HepG2 (cell line): ENCODE data around the gene MBTPS2. TPM values are rescaled to one million over a fixed set of nuclear protein-coding genes. Genes with fewer than 3 reads are reported as not detected.

ENCODE experiments used
- ATAC-seq: fragments of 200-7000 bp; cut with Tn5 transposase; 3 replicates; pipeline ENCODE4 v1.9.1; 2020; ENCODE audit warnings: mild to moderate bottlenecking, moderate library complexity
- BruUV-seq: library from RNA; stranded (reverse); fragments of 400-500 nt; replicated peaks from 2 replicates; lab custom pipeline; 2021; lab: Mats Ljungman, UMichigan
- CTCF ChIA-PET: fragments of 300-600 bp; formaldehyde crosslinking; extraction: SDS; loops from one replicate; lab custom pipeline; 2021; ENCODE audit warnings: low total read pairs, inconsistent platforms, low intra/inter-chr PET ratio; lab: Yijun Ruan, JAX
- POLR2A ChIA-PET: fragments of 350-600 bp; sonication (Branson Sonifier 250); formaldehyde crosslinking; loops from one replicate; lab custom pipeline; 2020; ENCODE audit warnings: antibody characterized with exemption, inconsistent platforms; lab: Yijun Ruan, JAX
- DNase-seq: peaks from one replicate; pipeline ENCODE4 v3.0.0-alpha.2; 2015; ENCODE audit warnings: low spot score
- FAIRE-seq: peaks from 3 replicates; lab custom pipeline; 2011; peaks lifted over from hg19 to GRCh38; lab: Jason Lieb, UNC
- H2AFZ ChIP-seq: one replicate; pipeline ENCODE4 v1.6.1; 2011; ENCODE audit warnings: low read length, inconsistent platforms
- H3K27ac ChIP-seq: fragments of 300-600 bp; 3 replicates; pipeline ENCODE4 v1.8.0; 2011; ENCODE audit warnings: mixed run types, mild to moderate bottlenecking, mixed read lengths, low read length, inconsistent platforms; ENCODE audit not compliant: insufficient read depth; ENCODE audit errors: extremely low read length
- H3K27me3 ChIP-seq, 2 experiments: fragments of 200-600 bp in 1 of 2; 2 replicates in 1 of 2; 3 replicates in 1 of 2; pipeline versions ENCODE4 v1.6.0 to v1.8.0; 2011; ENCODE audit warnings: low read length in 2 of 2, mild to moderate bottlenecking in 2 of 2, moderate library complexity in 2 of 2, inconsistent platforms in 1 of 2; ENCODE audit not compliant: insufficient read depth in 2 of 2, control insufficient read depth in 1 of 2
- H3K36me3 ChIP-seq, 2 experiments: fragments of 200-600 bp in 1 of 2; replicated peaks in 1 of 2; 2 replicates in 1 of 2; 3 replicates in 1 of 2; pipeline versions ENCODE4 v1.5.1 to v1.8.0; 2011; ENCODE audit warnings: low read length in 2 of 2, inconsistent platforms in 1 of 2; ENCODE audit not compliant: insufficient read depth in 2 of 2, control insufficient read depth in 1 of 2
- H3K4me1 ChIP-seq: 2 replicates; pipeline ENCODE4 v1.5.1; 2012; ENCODE audit warnings: low read length, inconsistent platforms; ENCODE audit not compliant: insufficient read depth
- H3K4me2 ChIP-seq: 2 replicates; pipeline ENCODE4 v1.6.0; 2011; ENCODE audit warnings: low read depth, low read length, inconsistent platforms
- H3K4me3 ChIP-seq, 3 experiments: fragments of 200-600 bp in 1 of 3; sonication (generic), shearing (Covaris generic) in 1 of 3; replicated peaks in 1 of 3; 2 replicates each; pipeline ENCODE4 v1.5.1; 2011 to 2016; ENCODE audit warnings: low read length in 3 of 3, inconsistent platforms in 2 of 3, low read depth in 2 of 3, mild to moderate bottlenecking in 2 of 3, control low read depth in 1 of 3, mixed read lengths in 1 of 3; ENCODE audit not compliant: insufficient read depth in 1 of 3
- H3K79me2 ChIP-seq: one replicate; pipeline ENCODE4 v1.6.1; 2011; ENCODE audit warnings: low read length, inconsistent platforms; ENCODE audit not compliant: insufficient read depth
- H3K9ac ChIP-seq: 2 replicates; pipeline ENCODE4 v1.6.0; 2011; ENCODE audit warnings: mild to moderate bottlenecking, low read depth, low read length, inconsistent platforms; ENCODE audit not compliant: insufficient read depth
- H3K9me3 ChIP-seq: 2 replicates; pipeline ENCODE4 v1.5.1; 2012; ENCODE audit warnings: mild to moderate bottlenecking, low read length
- H4K20me1 ChIP-seq: 2 replicates; pipeline ENCODE4 v1.6.0; 2011; ENCODE audit warnings: inconsistent platforms, mild to moderate bottlenecking, low read length, moderate library complexity; ENCODE audit not compliant: insufficient read depth
- CC2D1A ChIP-seq: sonication (generic); formaldehyde crosslinking; IDR thresholded peaks from 2 replicates; pipeline ENCODE4 v1.8.1; 2023; ENCODE audit warnings: mild to moderate bottlenecking, missing genetic modification reagents
- CHCHD3 ChIP-seq: sonication (generic); formaldehyde crosslinking; IDR thresholded peaks from 2 replicates; pipeline ENCODE4 v1.8.0; 2022; ENCODE audit warnings: mild to moderate bottlenecking, missing genetic modification reagents, moderate library complexity
- HOXA5 ChIP-seq: sonication (generic); formaldehyde crosslinking; IDR thresholded peaks from 2 replicates; pipeline ENCODE4 v1.4.0; 2020; ENCODE audit warnings: missing genetic modification reagents
- KDM4B ChIP-seq: sonication (generic); formaldehyde crosslinking; IDR thresholded peaks from 2 replicates; pipeline ENCODE4 v1.4.0; 2020; ENCODE audit warnings: missing genetic modification reagents
- MAX ChIP-seq: IDR thresholded peaks from 2 replicates; pipeline ENCODE4 v1.6.1; 2012; ENCODE audit warnings: inconsistent platforms
- MYNN ChIP-seq: sonication (generic); formaldehyde crosslinking; IDR thresholded peaks from 2 replicates; pipeline ENCODE4 v1.4.0; 2020; ENCODE audit warnings: mild to moderate bottlenecking, low read depth, missing genetic modification reagents
- PAWR ChIP-seq: sonication (generic); formaldehyde crosslinking; IDR thresholded peaks from 2 replicates; pipeline ENCODE4 v1.4.0; 2020; ENCODE audit warnings: missing genetic modification reagents, mild to moderate bottlenecking, borderline replicate concordance
- PHF21A ChIP-seq: sonication (generic); formaldehyde crosslinking; IDR thresholded peaks from 2 replicates; pipeline ENCODE4 v1.5.0; 2020; ENCODE audit warnings: mild to moderate bottlenecking, missing genetic modification reagents
- SRSF9 ChIP-seq: fragments of 200-400 bp; formaldehyde crosslinking; IDR thresholded peaks from 2 replicates; pipeline ENCODE4 v1.6.1; 2018; ENCODE audit warnings: borderline replicate concordance, mild to moderate bottlenecking, low read depth, low read length; ENCODE audit not compliant: insufficient read depth, poor library complexity, severe bottlenecking
- ZBTB1 ChIP-seq: sonication (generic); formaldehyde crosslinking; IDR thresholded peaks from 2 replicates; pipeline ENCODE4 v1.4.0; 2020; ENCODE audit warnings: missing genetic modification reagents, borderline replicate concordance
- ZBTB21 ChIP-seq: sonication (generic); formaldehyde crosslinking; IDR thresholded peaks from 2 replicates; pipeline ENCODE4 v1.4.0; 2020; ENCODE audit warnings: missing genetic modification reagents
- ZNF207 ChIP-seq: fragments of 450-650 bp; IDR thresholded peaks from 2 replicates; pipeline ENCODE4 v1.6.1; 2016; ENCODE audit warnings: antibody characterized with exemption, borderline replicate concordance
- ZNF282 ChIP-seq: fragments of 450-650 bp; IDR thresholded peaks from 2 replicates; pipeline ENCODE4 v1.6.1; 2018; ENCODE audit not compliant: partially characterized antibody
- ZNF570 ChIP-seq: sonication (generic); formaldehyde crosslinking; IDR thresholded peaks from 2 replicates; pipeline ENCODE4 v1.4.0; 2020; ENCODE audit warnings: mild to moderate bottlenecking, missing genetic modification reagents, borderline replicate concordance
- ZNF577 ChIP-seq: sonication (generic); formaldehyde crosslinking; IDR thresholded peaks from 2 replicates; pipeline ENCODE4 v1.4.0; 2020; ENCODE audit warnings: mild to moderate bottlenecking, low read depth, missing genetic modification reagents, borderline replicate concordance
- ZNF678 ChIP-seq: sonication (generic); formaldehyde crosslinking; IDR thresholded peaks from 2 replicates; pipeline ENCODE4 v1.4.0; 2020; ENCODE audit warnings: mild to moderate bottlenecking, missing genetic modification reagents
- WGBS: methylation state at CpG from one replicate; pipeline ENCODE4 v1.1.6; 2017; ENCODE audit warnings: low lambda C conversion rate; 5-methylcytosine and 5-hydroxymethylcytosine counted together
- in situ Hi-C: cut with HindIII; loops from 2 replicates; pipeline ENCODE4 v1.10.0; 2017; ENCODE audit warnings: low pct_unique_long_range_greater_than_20kb; ENCODE audit not compliant: extremely low pct_ligation_motif_present
- intact Hi-C: fragments of 100-400 bp; cut with micrococcal nuclease; formaldehyde crosslinking; loops from one replicate; pipeline ENCODE4 v1.10.0; 2022; ENCODE audit not compliant: unreplicated experiment
- polyA plus RNA-seq, 8 experiments: library from polyadenylated mRNA; depleted of rRNA in 3 of 8; stranded (reverse) in 7 of 8; unstranded in 1 of 8; fragments of >200 nt; fragmentation: Illumina TruSeq in 4 of 8; extraction: Trizol in 4 of 8; gene quantifications; 2 replicates each; pipeline versions ENCODE4 v1.2.1 to v1.2.3, GENCODE V29; 2011 to 2016; ENCODE audit warnings: low read depth in 4 of 8, missing spikeins in 1 of 8, mixed read lengths in 1 of 8; ENCODE audit not compliant: insufficient read depth in 1 of 8
- total RNA-seq, 5 experiments: library from RNA; depleted of rRNA; stranded (reverse); fragments of >200 nt; fragmentation: Illumina TruSeq; extraction: Trizol; gene quantifications; 2 replicates each; pipeline ENCODE4 v1.2.3, GENCODE V29; 2016; ENCODE audit warnings: low read depth in 1 of 5
- TF ChIP-seq, protein P1 (sequence below): sonication (generic); formaldehyde crosslinking; IDR thresholded peaks from 2 replicates; pipeline ENCODE4 v1.5.1; 2020; ENCODE audit warnings: mild to moderate bottlenecking, missing genetic modification reagents
- TF ChIP-seq, protein P2 (sequence below): sonication (generic); formaldehyde crosslinking; IDR thresholded peaks from 2 replicates; pipeline ENCODE4 v1.4.0; 2020; ENCODE audit warnings: low read depth, mild to moderate bottlenecking, missing genetic modification reagents

Gene MBTPS2
- total and polyA plus RNA-seq, 2 of the 13 experiments (the other 11 are each of a cell fraction or from before 2014, with no cell fraction given) = 5.7 to 14.4 TPM

DNA sequence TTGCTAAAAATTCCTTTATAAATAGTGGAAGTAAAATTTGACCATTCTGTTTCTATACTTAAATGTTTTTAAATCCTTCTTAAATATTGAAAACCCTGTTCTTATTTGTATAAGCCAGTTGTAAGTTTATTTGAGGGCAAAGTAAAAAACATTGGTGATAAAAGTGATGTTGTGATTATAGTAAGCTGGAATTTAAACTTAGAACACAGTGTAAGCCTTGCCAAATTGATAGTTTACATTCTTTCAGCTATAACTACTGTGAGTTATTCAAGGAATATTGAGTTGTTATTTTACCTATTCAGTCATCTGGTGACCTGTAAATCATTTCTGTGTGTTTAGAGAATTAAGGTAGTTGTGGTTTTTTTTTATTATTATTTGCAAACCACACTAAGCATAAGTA, 26.0 kb downstream of the MBTPS2 start:
- intact Hi-C loops = no loop called here
- no peak for ATAC-seq

GRCh38 chrX:21870494-21870893, 31.1 kb downstream of the MBTPS2 start:
- TF ChIP-seq, protein P1, sequence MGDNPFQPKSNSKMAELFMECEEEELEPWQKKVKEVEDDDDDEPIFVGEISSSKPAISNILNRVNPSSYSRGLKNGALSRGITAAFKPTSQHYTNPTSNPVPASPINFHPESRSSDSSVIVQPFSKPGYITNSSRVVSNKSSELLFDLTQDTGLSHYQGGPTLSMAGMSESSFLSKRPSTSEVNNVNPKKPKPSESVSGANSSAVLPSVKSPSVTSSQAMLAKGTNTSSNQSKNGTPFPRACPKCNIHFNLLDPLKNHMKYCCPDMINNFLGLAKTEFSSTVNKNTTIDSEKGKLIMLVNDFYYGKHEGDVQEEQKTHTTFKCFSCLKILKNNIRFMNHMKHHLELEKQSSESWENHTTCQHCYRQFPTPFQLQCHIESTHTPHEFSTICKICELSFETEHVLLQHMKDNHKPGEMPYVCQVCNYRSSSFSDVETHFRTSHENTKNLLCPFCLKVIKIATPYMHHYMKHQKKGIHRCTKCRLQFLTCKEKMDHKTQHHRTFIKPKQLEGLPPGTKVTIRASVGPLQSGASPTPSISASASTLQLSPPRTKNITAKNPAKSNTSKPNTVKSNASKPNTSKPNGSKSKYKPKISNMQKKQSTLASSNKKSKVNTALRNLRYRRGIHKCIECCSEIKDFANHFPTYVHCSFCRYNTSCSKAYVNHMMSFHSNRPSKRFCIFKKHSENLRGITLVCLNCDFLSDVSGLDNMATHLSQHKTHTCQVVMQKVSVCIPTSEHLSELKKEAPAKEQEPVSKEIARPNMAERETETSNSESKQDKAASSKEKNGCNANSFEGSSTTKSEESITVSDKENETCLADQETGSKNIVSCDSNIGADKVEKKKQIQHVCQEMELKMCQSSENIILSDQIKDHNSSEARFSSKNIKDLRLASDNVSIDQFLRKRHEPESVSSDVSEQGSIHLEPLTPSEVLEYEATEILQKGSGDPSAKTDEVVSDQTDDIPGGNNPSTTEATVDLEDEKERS = no peak
- TF ChIP-seq ZNF282 (no peak), ZBTB1 (CRISPR knock-in tag) (no peak), KDM4B (CRISPR knock-in tag) (no peak), ZNF570 (CRISPR knock-in tag) (no peak), ZNF207 (no peak), MYNN (no peak), ZNF577 (CRISPR knock-in tag) (no peak), CHCHD3 (CRISPR knock-in tag) (no peak)
- TF ChIP-seq, all 625 proteins: peak for 0
- H3K9me3 ChIP-seq = no peaks in the 10 kb centered on the region
- H4K20me1 ChIP-seq = no peaks in the 10 kb centered on the region
- no peak overlapping the region for H3K4me3 ChIP-seq
- H3K4me2 ChIP-seq = no peak overlapping the region
- H3K36me3 ChIP-seq = no peaks in the 10 kb centered on the region
- intact Hi-C loops (no loop called here), in situ Hi-C loops (no loop called here)
- CTCF ChIA-PET = no interaction called here
- ATAC-seq = no peak
- no peak for DNase-seq
- H3K27ac ChIP-seq = no peak overlapping the region
- no peaks in the 10 kb centered on the region for H3K27me3 ChIP-seq
- POLR2A ChIA-PET = no interaction called here
- no peaks in the 10 kb centered on the region for H3K4me1 ChIP-seq
- FAIRE-seq = no peak
- no peak overlapping the region for H3K9ac ChIP-seq
- no peak overlapping the region for H2AFZ ChIP-seq
- WGBS = 100% methylated on average over 1 of the region's 1 CpG
- no peaks in the 10 kb centered on the region for H3K79me2 ChIP-seq
- no TSS peak for BruUV-seq

More for the DNA sequence above, 26.0 kb downstream of the MBTPS2 start:
- Histone ChIP-seq H3K4me3 (no peak overlapping the region), H3K27ac (no peak overlapping the region), H3K4me1 (no peaks in the 10 kb centered on the region), H3K36me3 (no peaks in the 10 kb centered on the region), H3K4me2 (no peak overlapping the region), H3K79me2 (no peaks in the 10 kb centered on the region), H3K27me3 (no peaks in the 10 kb centered on the region), H4K20me1 (no peaks in the 10 kb centered on the region), H2AFZ (no peak overlapping the region), H3K9me3 (no peaks in the 10 kb centered on the region), H3K9ac (no peak overlapping the region)
- POLR2A ChIA-PET = no interaction called here
- in situ Hi-C loops = no loop called here
- DNase-seq = no peak
- TF ChIP-seq HOXA5 (CRISPR knock-in tag) (no peak), CC2D1A (CRISPR knock-in tag) (no peak), ZNF678 (CRISPR knock-in tag) (no peak), MAX (no peak), ZBTB21 (CRISPR knock-in tag) (no peak), SRSF9 (no peak), PAWR (no peak), PHF21A (CRISPR knock-in tag) (no peak)
- TF ChIP-seq, protein P2, sequence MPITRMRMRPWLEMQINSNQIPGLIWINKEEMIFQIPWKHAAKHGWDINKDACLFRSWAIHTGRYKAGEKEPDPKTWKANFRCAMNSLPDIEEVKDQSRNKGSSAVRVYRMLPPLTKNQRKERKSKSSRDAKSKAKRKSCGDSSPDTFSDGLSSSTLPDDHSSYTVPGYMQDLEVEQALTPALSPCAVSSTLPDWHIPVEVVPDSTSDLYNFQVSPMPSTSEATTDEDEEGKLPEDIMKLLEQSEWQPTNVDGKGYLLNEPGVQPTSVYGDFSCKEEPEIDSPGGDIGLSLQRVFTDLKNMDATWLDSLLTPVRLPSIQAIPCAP (CRISPR knock-in tag) = no peak
- CTCF ChIA-PET = no interaction called here
- no TSS peak for BruUV-seq
- no peak for FAIRE-seq
